ENCODE measurements around the gene GMEB2. TPM values are rescaled to one million over a fixed set of nuclear protein-coding genes. Genes with fewer than 3 reads are reported as not detected.
"Not testable (repeated sequence)": the region's sequence is repeated elsewhere in the genome, so short reads cannot be mapped to it uniquely, and the experiment has no call there.

The GMEB2 gene
- polyA plus RNA-seq, 3 donors: 7.5 to 9.8 (median 8.9) TPM

GRCh38 chr20:63562461-63563224, 64.3 kb downstream of the GMEB2 start:
- no peak for DNase-seq (ENCODE audit: low read depth in 3 of 3, low spot score in 2 of 3)

DNA sequence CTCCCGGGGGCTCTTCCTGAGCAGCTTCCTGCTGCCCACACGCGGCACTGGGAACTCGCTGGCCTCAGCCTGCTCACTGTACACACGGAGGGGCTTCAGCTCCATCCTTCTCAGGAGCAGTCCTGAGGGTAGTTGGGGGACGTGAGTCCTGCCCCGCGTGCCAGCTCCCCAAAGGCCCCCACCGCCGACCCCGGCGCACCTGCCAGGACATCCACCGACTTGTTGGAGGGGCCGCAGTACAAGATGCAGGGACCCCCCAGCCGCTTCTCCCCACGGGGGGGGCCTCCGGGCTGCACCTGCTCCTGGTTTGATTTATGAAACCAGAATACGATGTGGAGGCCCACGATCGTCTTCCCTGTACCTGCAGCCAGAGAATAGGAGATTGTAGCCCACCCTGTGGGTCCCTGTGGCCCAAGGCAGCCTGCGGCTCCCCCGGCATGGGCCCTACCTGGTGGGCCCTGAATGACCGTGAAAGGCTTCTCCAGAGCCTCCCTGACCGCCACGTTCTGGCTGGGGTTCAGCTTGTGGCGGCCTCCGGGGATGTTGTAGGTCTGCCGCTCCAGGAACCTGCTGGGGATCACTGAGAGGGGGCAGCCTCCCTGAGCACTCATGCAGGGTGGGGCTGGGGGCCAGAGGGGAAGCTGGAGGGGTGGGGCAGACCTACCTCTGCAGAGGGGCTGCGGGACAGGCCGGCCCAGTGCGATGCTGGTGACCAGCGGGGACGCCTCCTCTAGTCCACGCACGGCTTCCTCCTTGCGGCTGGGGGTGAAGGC, 65.1 kb downstream of the GMEB2 start:
- DNase-seq (ENCODE audit: low read depth in 3 of 3, low spot score in 2 of 3): no peak

- no peak for DNase-seq (ENCODE audit: low read depth in 3 of 3, low spot score in 2 of 3)
Observed at GRCh38 chr20:63560856-63561609, 65.9 kb downstream of the GMEB2 start.

- DNase-seq (ENCODE audit: low read depth in 3 of 3, low spot score in 2 of 3): no peak
Observed at GRCh38 chr20:63560333-63560805, 66.5 kb downstream of the GMEB2 start.

DNA sequence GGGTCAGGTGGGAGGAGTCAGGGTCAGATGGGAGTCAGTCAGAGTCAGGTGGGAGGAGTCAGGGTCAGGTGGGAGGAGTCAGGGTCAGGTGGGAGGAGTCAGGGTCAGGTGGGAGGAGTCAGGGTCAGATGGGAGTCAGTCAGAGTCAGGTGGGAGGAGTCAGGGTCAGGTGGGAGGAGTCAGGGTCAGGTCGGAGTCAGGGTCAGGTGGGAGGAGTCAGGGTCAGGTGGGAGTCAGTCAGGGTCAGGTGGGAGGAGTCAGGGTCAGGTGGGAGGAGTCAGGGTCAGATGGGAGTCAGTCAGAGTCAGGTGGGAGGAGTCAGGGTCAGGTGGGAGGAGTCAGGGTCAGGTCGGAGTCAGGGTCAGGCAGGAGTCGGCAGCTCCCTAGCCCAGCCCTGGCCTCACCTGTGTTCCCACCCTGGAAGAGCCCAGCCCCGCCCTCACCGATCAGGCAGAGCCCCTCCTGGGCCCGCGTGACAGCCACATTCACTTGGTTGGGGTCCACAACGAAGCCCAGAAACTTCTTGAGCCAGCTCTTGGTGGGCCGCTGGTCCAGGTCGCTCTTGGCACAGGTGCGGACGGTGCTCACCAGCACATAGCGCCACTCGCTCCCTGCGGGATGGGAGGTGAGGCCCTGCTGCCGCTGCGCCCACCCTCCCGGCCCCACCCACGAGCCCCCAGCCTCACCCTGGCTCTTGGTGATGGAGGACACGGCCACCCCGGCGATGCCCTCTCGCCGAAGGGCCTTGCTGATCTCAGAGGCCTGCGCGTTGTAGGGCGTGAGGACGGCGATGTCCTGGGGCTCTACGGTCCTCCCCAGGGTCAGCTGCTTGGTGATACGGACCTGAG, 67.2 kb downstream of the GMEB2 start:
- DNase-seq (ENCODE audit: low read depth in 3 of 3, low spot score in 2 of 3): not testable (repeated sequence)

DNA sequence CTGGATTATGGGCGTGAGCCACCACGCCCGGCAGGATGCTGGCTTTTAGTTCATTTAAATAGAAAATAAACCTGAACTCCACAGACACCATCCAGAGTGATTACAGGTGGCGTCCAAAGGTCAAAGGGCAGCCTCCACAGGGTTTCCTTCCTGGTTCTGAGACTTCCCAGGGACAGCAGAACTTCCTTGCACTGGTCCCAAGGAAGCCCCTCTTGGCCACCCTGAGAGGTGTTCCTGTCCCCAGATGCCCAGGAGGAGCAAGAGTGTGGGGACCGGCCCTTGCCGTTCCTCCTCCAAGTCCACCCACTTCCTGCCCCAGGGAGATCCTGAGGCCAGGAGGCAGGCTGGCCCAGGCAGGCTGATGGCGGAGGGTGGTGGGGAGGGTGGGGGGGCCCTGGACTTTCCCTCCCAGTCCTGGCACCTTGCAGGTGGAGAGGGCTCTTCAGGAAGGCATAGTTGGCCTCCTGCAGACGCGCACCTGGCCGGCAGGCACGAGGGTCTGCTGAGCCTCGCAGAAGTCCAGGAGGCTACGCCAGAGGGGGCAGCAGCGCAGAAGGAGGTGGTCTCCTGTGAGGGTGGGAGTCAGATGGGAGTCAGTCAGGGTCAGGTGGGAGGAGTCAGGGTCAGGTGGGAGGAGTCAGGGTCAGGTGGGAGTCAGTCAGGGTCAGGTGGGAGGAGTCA, 68.0 kb downstream of the GMEB2 start:
- no peak for DNase-seq (ENCODE audit: low read depth in 3 of 3, low spot score in 2 of 3)

GRCh38 chr20:63557481-63557891, 69.4 kb downstream of the GMEB2 start:
- no peak for DNase-seq (ENCODE audit: low read depth in 3 of 3, low spot score in 2 of 3)

DNA sequence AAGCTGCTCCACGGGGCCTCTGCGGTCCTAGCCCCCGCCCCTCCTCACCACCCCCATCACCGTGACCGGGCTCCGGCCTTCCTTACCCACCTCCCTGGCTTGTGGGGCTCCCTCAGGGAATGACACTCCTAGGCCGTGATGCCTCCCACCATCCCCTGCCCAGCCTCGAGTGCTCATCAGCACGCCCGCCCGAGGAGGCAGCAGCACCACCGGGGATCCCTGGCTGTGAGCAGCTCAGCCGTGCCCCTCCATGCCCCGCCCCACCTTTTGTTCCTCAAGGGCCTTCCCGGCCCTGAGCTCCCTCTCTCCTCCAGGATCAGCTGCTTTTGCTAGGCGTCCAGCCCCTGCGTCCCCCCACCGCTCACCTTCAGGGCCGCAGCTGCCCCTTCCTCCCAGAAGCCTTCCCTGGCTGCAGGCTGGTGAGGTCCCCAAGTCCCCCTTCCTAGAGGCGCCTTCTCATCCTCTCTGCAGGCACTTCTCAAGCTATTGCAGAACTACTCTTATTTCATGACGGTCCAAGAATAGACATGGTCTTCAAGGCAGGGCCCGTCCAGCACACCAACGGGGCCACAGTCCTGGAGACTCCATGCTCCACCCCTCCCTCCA, 69.9 kb downstream of the GMEB2 start:
- no peak for DNase-seq (ENCODE audit: low read depth in 3 of 3, low spot score in 2 of 3)

GRCh38 chr20:63555661-63556381, 71.1 kb downstream of the GMEB2 start:
- DNase-seq (ENCODE audit: low read depth in 3 of 3, low spot score in 2 of 3): no peak

- no peak for DNase-seq (ENCODE audit: low read depth in 3 of 3, low spot score in 2 of 3)
Observed at GRCh38 chr20:63554361-63555278, 72.3 kb downstream of the GMEB2 start.

- no peak for DNase-seq (ENCODE audit: low read depth in 3 of 3, low spot score in 2 of 3)
Observed at GRCh38 chr20:63553933-63554290, 73.0 kb downstream of the GMEB2 start, which contains the start of gene FNDC11. Gene FNDC11 (plus strand): TSS chr20:63554159. CDS start chr20:63555664, 1,505 bp downstream.

GRCh38 chr20:63553251-63553932, 73.5 kb downstream of the GMEB2 start:
- DNase-seq (ENCODE audit: low read depth in 3 of 3, low spot score in 2 of 3): no peak

- no peak for DNase-seq (ENCODE audit: low read depth in 3 of 3, low spot score in 2 of 3)
Observed at GRCh38 chr20:63552481-63553249, 74.2 kb downstream of the GMEB2 start.

GRCh38 chr20:63551068-63551467, 75.8 kb downstream of the GMEB2 start:
- no peak for DNase-seq (ENCODE audit: low read depth in 3 of 3, low spot score in 2 of 3)

DNA sequence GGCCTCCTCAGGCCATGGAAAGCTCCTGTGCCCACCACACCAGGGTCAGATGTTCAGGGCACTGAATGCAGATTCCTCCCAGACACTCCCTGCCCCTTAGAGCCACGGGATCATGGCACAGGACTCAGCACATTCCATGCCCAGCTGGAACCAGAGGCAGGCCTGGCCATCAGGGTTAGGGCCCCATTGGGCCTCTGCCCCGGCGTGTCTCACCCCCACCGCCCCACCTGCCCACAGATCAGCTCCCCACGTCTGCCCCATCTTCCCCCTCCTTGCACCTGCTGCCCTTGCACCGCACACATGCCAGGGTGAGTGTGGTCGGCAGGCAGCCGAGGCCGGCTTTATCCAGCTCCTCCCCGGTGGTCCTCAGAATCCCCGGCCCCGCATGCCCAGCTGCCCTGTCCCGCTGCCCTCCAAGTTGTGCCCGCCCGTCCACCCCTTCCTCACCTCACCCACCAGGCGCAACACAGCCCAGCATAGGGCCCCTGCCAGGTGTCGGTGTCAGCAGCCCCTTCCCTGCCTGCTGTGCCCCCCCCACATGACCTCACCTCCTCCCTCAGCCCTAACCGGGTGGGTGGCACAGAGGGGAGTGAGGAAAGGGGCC, 77.1 kb downstream of the GMEB2 start:
- DNase-seq (ENCODE audit: low read depth in 3 of 3, low spot score in 2 of 3): no peak

- DNase-seq (ENCODE audit: low read depth in 3 of 3, low spot score in 2 of 3): no peak
Observed at GRCh38 chr20:63549019-63549418, 77.9 kb downstream of the GMEB2 start.
